ENCODE measurements around the gene AQP2. TPM values are rescaled to one million over a fixed set of nuclear protein-coding genes. Genes with fewer than 3 reads are reported as not detected.
A peak's percentile ranks its signal among the peaks of the same experiment; 100 is the strongest.

Gene AQP2
- total RNA-seq, 1 donor from 2014 or later, result not detected

GRCh38 chr12:49956663-49957569 lies 6.4 kb downstream of the AQP2 start:
- Histone ChIP-seq H3K9ac (no peak overlapping the region), H3K4me2 (no peak overlapping the region), H3K27me3 (peaks cover 72% of the 10 kb centered on the region), H4K20me1 (ENCODE audit: low read depth) (peaks cover 10% of the 10 kb centered on the region), H3K79me2 (ENCODE audit: low read depth) (no peaks in the 10 kb centered on the region), H2AFZ (replicated peaks) (no peak overlapping the region), H3K4me3 (no peak overlapping the region), H3K9me3 (ENCODE audit: low read depth) (no peaks in the 10 kb centered on the region), H3K36me3 (no peaks in the 10 kb centered on the region), H3F3A (ENCODE audit: low read depth) (peaks cover 15% of the 10 kb centered on the region), H3K4me1 (peaks cover 29% of the 10 kb centered on the region), H3K27ac (no peak overlapping the region)
- peaks cover 30% of the 10 kb centered on the region for H3K27me3 Mint-ChIP-seq (ENCODE audit: insufficient read depth, low read depth)
- DNase-seq (ENCODE audit: low spot score), result no peak
- H3K36me3 Mint-ChIP-seq, result no peaks in the 10 kb centered on the region
- no peaks in the 10 kb centered on the region for H3K9me3 Mint-ChIP-seq
- TF ChIP-seq EZH2phosphoT487 (IDR thresholded peaks at IDR 0.05) (no peak), EZH2 (IDR thresholded peaks at IDR 0.05) (no peak)
- TF ChIP-seq, protein P1, sequence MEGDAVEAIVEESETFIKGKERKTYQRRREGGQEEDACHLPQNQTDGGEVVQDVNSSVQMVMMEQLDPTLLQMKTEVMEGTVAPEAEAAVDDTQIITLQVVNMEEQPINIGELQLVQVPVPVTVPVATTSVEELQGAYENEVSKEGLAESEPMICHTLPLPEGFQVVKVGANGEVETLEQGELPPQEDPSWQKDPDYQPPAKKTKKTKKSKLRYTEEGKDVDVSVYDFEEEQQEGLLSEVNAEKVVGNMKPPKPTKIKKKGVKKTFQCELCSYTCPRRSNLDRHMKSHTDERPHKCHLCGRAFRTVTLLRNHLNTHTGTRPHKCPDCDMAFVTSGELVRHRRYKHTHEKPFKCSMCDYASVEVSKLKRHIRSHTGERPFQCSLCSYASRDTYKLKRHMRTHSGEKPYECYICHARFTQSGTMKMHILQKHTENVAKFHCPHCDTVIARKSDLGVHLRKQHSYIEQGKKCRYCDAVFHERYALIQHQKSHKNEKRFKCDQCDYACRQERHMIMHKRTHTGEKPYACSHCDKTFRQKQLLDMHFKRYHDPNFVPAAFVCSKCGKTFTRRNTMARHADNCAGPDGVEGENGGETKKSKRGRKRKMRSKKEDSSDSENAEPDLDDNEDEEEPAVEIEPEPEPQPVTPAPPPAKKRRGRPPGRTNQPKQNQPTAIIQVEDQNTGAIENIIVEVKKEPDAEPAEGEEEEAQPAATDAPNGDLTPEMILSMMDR (IDR thresholded peaks at IDR 0.05), result no peak
- no peak overlapping the region for H3K27ac Mint-ChIP-seq
- H3K4me3 Mint-ChIP-seq, result no peak overlapping the region
- H3K4me1 Mint-ChIP-seq, result peaks cover 23% of the 10 kb centered on the region

DNA sequence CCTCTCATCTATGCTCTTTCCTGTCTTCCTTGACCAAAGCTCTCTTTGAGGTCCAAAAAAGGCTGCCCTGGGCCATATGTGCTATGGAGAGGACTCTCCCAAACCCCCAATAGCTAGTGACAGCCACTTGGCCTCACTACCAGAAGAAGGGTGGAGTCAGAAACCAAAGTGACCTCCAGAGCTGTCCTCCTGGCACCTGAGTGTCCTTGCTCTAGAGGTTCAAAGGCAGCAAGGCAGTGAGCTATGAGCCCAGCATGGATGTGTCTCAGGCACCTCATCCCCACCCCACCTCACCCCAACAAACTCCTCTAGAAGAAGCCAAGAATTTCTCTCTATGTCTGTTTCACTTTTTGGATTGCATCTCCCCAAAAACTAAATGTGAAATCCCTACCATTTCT lies 7.0 kb downstream of the AQP2 start:
- Mint-ChIP-seq H3K9me3 (no peaks in the 10 kb centered on the region), H3K4me1 (peaks cover 25% of the 10 kb centered on the region), H3K4me3 (no peak overlapping the region), H3K27me3 (ENCODE audit: insufficient read depth, low read depth) (peaks cover 31% of the 10 kb centered on the region), H3K36me3 (no peaks in the 10 kb centered on the region), H3K27ac (no peak overlapping the region)
- no peak overlapping the region for H3K27ac ChIP-seq
- H4K20me1 ChIP-seq (ENCODE audit: low read depth), result peaks cover 17% of the 10 kb centered on the region
- TF ChIP-seq, protein P1 (IDR thresholded peaks at IDR 0.05), result no peak
- TF ChIP-seq EZH2phosphoT487 (IDR thresholded peaks at IDR 0.05) (no peak), EZH2 (IDR thresholded peaks at IDR 0.05) (no peak)
- peaks cover 78% of the 10 kb centered on the region for H3K27me3 ChIP-seq
- no peaks in the 10 kb centered on the region for H3K9me3 ChIP-seq (ENCODE audit: low read depth)
- H3K9ac ChIP-seq, result no peak overlapping the region
- H3K79me2 ChIP-seq (ENCODE audit: low read depth), result no peaks in the 10 kb centered on the region
- peaks cover 15% of the 10 kb centered on the region for H3F3A ChIP-seq (ENCODE audit: low read depth)
- no peak overlapping the region for H2AFZ ChIP-seq (replicated peaks)
- no peak overlapping the region for H3K4me3 ChIP-seq
- H3K4me2 ChIP-seq, result no peak overlapping the region
- no peaks in the 10 kb centered on the region for H3K36me3 ChIP-seq
- DNase-seq (ENCODE audit: low spot score), result no peak
- peaks cover 31% of the 10 kb centered on the region for H3K4me1 ChIP-seq

GRCh38 chr12:49959685-49960473 lies 9.3 kb downstream of the AQP2 start:
- no peaks in the 10 kb centered on the region for H3K36me3 ChIP-seq
- H3K79me2 ChIP-seq (ENCODE audit: low read depth), result no peaks in the 10 kb centered on the region
- H2AFZ ChIP-seq (replicated peaks), result no peak overlapping the region
- H3K4me1 Mint-ChIP-seq, result peaks cover 37% of the 10 kb centered on the region
- peaks cover 37% of the 10 kb centered on the region for H3K4me1 ChIP-seq
- H3K9ac ChIP-seq, result no peak overlapping the region
- peaks cover 94% of the 10 kb centered on the region for H3K27me3 ChIP-seq
- H3K4me3 Mint-ChIP-seq, result peak overlapping the region; percentile 48
- DNase-seq (ENCODE audit: low spot score), result peak; percentile 90
- H3K27me3 Mint-ChIP-seq (ENCODE audit: insufficient read depth, low read depth), result peaks cover 28% of the 10 kb centered on the region
- peak overlapping the region; percentile 58 for H3K4me2 ChIP-seq
- H3K9me3 Mint-ChIP-seq, result no peaks in the 10 kb centered on the region
- peaks cover 23% of the 10 kb centered on the region for H4K20me1 ChIP-seq (ENCODE audit: low read depth)
- H3F3A ChIP-seq (ENCODE audit: low read depth), result peaks cover 19% of the 10 kb centered on the region
- peak overlapping the region; percentile 15 for H3K4me3 ChIP-seq
- TF ChIP-seq, protein P1 (IDR thresholded peaks at IDR 0.05), result no peak
- TF ChIP-seq EZH2phosphoT487 (IDR thresholded peaks at IDR 0.05) (no peak), EZH2 (IDR thresholded peaks at IDR 0.05) (no peak)
- H3K9me3 ChIP-seq (ENCODE audit: low read depth), result no peaks in the 10 kb centered on the region
- H3K27ac Mint-ChIP-seq, result no peak overlapping the region
- H3K27ac ChIP-seq, result no peak overlapping the region
- no peaks in the 10 kb centered on the region for H3K36me3 Mint-ChIP-seq
